GM19239 (cell line): ENCODE data around the gene PMEPA1.

Source experiments
- DNase-seq: peaks from one replicate; pipeline ENCODE4 v3.0.0; 2011; ENCODE audit warnings: low spot score; ENCODE audit not compliant: insufficient read length
- FAIRE-seq: peaks from 2 replicates; lab custom pipeline; 2011; peaks lifted over from hg19 to GRCh38; lab: Jason Lieb, UNC

The PMEPA1 gene

DNA sequence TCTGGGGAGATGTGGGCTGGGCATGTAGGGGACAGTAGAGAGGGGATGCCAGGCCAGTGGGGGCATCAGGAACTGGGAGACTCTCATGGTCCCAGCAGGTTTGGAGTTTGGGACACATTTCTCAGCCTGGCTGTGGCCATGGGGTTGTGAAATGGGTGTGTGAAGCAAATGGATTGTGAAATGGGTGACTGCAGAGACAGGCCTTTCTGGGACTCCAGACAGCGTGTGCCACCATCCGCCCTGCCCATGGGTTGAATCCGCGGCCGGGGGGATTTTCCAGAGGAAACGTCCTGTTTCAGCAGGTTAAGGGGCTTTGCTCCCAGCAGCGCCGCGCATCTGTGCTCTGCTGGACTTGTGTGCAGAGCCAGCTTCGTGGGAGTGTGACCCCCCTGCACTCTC is 3.7 kb upstream of the PMEPA1 start:
- FAIRE-seq (no peak), DNase-seq (no peak)

DNA sequence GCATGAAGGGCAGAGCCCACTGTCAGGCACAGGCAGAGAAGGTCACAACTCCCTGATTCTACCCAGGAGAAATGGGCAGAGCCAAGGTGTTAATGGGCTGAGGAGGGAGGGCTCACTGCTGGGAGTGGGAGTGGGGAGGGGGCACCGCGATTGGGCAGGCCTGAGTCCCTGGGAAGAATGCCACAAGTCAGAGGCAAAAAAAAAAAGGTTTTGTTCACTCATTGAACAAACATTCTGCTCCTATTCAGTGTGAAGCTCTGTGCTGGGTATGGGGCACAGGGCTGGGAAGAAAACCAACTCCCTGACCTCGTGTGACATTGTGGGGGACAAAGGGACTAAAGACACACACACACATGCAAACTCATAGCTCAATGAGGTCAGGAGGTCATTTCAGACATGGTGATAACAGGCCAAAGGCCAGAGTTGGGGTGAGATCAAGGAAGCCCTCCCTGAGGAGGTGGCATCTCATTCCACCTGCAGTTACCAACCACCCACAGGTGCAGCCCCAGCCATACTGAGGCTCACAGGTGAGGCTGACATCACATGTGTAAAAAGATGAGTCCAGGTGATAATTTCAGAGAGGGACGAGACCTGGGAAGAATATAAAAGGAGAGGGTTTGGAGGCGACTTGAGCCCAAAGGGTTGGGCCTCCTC is 3.2 kb upstream of the PMEPA1 start:
- FAIRE-seq: no peak

DNA sequence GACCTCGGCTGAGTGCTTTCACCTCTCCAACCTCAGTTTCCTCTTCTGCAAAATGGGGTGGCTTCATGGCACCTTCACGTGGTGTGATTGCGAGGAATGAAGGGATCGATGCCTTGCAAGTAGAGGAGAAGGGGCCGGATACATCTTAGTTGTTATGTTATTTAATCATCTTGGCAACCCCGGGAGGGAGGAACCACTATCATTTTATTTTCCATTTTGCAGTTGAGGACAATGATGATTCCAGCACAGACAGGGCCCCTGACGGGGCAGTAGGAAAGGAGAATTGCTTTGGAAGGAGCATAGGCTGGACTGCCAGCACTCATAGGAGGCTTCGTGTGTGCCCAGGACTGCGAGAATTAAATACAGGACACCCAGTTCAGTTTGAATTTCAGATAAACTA is 2.5 kb upstream of the PMEPA1 start:
- FAIRE-seq: no peak
- DNase-seq: no peak

More for the DNA sequence above, 3.2 kb upstream of the PMEPA1 start:
- DNase-seq: no peak

DNA sequence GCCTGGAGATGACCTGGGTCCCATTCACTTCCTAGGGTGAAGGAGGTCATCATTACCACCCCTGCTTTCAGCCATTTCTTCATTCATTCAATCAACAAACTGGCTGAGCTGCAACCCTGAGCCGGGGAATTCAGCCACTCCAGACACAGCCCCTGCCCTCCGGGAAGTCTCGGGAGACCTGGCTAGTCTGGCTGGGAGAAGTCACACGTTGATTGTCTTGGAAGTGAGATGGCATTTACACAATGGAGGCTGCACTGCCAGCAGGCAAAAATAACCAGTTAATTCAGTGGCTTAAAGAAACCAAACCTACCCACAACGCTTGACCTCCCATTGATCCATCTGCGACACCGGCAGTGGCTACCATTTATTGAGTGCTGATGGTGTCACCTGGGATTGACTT is 2.0 kb upstream of the PMEPA1 start:
- no peak for DNase-seq

DNA sequence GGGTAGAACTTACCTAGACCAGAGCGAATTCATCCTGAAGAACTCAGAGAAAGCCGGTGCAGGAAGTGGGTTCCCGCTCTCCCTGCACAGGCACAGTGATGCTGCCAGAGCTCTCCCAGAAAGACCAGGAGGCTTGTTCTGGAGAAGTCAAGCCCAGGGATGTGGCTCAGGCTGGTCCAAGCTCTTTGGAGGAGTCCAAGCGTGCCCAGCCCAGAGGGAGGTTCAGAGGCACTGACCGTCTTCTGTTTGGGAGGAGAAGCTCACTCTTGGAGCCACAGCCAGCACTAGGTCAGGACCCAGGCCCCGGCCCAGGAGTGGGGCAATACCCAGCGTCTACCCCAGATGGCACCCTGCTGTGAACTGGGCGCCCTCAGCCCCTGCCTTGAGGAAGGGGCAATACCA is 1.5 kb upstream of the PMEPA1 start:
- FAIRE-seq (no peak), DNase-seq (no peak)

More for the DNA sequence above, 2.0 kb upstream of the PMEPA1 start:
- FAIRE-seq: no peak

DNA sequence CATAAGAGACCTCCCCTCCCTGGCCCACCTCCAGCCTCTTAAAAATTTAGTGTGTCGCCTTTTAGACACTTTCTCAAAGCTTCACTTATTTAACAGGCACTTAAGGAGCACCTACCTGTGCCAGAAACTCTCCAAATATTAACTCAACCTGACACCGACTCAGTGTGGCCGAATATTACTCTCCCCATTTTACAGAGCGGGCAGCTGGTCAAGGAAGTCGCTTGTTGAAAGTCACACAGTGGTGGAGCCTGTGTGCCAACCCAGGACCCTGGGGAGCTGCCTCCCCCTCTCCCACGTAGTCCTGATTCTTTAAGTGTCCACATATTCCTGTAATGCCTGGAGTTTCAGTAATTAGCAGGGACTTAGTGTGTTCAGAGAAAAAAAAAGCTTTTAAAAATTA is 1.0 kb upstream of the PMEPA1 start:
- DNase-seq (no peak), FAIRE-seq (no peak)

DNA sequence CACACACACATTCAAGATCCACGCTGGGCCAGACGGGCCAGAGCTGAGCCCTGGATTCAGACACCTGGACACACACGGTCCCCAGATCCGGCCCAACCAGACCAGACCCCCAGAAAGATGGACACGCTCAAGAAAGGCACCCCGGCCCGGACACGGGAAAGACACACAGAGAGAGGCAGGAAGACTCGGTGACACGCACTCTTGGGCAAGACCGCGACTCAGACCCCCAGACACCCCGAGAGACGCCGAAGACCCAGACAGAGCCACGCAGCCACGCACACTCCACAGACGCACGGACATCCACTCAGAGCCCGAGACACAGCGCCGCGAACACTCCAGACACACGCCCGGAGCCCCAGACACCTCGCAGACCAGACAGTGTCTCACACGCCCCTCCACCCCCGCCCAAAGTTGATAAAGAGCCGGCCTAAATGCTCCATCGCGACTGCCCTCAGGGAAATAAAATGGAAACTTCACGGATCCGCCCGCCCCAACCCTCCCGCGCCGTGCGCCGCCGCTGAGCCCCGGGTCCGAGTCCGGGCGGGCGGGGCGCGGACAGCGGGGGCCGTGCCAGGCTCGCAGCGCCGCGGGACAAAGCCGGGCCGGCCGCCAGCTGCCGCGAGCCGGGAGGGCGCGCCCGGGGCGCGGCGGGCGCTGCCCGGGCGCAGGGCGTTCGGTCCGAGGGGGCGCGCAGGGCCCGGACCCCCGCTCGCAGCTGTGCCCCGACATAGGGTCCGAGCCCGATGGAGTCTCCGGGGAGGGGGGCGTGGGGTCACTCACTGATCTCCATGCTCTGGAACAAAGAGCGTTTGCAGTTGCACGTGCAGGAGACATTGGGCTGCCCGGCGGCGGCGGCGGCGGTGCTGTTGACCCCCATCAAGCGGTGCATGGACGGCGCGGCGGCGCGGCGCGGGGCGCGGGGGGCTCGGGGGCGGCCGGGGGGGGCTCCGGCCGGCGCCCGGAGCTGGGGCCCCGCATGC is 831 bp downstream of the PMEPA1 start:
- DNase-seq (no peak), FAIRE-seq (no peak)

DNA sequence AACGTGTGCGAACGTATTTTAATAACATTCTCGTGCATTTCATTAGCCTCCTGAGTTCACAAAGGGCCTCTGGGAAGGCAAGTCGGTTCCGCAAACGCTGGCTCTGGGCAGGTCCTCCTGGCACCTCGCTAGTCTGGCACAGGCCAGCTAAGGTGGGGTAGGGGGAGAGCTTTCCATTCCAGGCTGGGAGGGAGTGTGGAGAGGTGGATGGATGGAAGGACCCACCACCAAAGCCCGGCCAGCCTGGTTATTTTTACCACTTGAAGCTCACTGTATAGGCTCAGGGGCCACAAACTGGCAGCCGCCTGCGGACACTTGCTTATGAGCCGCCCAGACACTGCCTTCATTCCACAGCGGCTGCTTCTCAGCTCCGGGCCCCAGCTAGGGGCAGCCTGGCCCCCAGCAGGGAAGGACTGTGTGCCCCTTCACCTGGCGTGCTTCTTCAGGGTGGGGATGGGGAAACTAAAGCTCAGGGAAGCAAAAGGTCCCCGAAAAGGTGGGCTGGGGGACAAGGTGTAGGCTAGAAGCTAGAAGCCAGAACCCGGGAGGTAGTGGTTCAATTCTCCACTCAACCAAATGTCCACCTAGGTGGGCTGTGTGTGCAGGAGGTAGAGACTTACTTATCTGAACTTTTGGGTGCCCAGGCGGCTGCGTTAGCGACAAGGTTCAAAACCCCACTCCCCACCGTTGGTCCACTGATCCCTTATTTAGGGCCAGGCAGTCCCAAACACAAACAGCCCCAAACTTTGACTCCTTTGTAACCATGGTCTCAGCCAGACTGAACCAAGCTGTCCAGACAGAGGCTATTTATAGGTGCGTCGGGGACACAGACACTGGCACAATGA is 1.7 kb downstream of the PMEPA1 start:
- DNase-seq: no peak
- FAIRE-seq: no peak

DNA sequence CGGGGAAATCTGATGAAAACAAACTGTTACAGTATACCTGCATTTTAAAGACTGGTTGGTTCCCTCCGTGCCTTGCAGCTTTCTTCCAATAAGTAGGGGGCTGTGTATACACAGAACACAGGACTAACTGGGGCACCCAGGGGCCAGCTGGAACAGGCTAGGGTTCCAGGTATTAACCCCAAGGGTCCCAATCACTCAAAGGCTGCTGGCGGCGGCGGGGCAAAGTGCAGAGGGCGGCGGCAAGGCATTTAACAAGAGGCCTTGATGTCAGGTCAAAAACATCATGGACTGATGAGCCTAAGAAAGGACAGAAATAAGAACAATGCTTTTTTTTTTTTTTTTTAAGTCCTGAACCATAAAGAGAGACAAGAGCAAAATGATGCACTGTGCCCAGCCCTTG is 2.5 kb downstream of the PMEPA1 start:
- no peak for DNase-seq
- no peak for FAIRE-seq

DNA sequence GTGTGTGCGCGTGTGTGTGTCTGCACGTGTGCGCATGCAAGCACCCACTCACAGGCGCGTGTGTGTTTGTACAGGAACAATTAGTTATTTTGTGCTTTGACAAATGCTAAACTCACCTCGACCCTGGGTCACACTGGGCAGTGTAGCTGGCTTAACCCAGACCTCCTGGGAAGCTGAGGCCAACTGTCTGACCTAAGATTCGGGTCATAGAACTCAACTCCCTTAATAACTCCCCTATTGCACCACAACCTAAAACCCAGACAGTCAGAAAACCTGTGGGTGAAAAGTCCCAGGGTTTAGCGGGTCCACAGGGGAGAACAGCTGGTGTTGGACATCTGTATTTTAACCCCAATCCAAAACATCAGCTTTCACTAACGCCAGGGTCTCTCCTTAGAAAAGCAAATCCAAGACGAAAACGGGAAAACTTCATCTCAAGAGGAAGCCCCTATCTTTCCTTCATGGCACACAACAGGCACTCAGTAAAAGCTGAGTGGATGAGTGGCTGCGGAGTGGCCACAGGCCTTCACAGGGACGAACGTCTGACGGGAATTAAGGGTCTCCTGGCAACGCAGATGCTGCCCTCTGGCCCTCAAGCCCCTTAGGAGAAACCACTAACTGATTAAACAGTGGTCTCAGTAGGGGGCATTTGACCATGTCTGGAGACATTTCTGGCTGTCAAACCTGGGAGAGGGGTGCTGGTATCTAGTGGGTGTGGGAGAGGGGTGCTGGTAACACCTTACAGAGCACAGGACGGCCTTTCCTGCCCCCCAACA is 4.5 kb downstream of the PMEPA1 start:
- no peak for DNase-seq
- no peak for FAIRE-seq

DNA sequence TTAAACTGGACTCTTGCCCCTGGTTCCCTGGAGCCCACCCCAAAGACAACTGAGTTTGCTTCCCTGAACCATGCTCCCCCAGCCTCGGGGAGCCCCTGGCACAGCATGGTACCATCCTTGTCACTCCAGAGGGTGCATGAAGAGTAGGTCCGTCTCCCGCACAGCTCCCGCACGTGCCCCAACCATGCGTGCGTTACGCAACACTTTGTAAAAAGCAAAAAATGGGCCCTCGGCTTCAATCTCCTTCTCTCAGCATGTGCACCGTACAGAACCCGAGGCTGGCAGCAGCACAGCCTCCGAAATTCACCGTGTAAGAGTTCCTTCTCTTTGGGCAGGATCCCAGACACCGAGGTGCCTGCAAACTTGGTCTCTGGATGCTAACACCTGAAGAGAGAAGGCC is 5.6 kb downstream of the PMEPA1 start:
- FAIRE-seq (no peak), DNase-seq (no peak)

DNA sequence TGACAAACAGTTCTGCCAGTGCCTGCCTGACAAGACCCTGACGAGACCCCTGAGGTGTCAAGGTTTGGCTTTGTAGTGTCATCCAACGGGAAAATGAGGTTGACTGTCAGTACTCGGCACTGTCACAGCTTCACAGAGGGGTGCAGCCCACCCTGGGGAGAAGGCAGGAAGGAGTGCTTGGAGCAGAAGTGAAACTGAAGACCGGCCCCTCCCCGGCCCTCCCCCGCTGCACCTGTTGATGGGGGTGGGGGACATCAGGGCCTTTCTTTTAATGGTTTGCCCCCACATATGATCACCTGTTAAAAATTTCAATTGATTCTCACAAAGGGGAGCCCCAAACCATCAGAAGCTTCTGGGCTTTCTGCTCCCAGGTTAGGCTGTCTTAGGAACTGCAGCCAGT is 6.8 kb downstream of the PMEPA1 start:
- FAIRE-seq (no peak), DNase-seq (no peak)

DNA sequence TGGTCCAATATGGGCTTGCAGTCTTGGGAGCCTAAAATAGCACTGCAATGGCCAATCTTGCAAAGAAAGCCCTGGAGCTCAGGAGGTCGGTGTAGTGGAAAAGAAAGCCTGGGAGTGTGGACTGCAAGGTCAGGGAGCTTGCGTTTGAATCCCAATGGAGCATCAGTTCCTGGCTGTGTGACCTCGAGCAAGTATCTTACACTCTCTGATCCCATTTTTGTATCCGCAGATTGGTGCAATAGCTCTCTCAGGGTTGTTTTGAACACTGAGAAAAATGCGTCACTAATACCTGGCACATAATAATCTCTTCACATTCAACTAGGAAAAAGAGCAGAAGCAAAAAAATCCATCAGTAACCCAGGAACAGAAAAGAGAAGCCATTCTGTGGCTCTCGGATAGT is 7.3 kb downstream of the PMEPA1 start:
- DNase-seq (no peak), FAIRE-seq (no peak)

DNA sequence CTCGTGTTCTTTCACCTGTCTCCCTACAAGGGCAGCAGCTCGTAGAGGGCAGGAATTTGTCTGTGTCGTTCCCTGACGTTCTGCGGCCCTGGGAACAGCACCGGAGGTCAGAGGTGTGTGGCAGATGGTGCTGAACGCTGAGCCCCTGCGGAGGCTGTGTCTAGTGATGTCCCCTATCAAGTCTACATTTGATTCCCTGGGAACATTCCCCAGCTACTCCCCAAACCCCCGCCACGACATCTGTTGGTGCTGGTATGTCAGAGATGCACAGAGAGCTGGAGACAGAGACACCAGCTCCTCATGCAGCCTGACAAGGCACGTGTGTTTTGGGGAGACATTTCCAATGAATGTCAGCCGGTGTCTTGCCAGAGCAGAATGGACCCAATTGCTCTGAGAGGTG is 7.7 kb downstream of the PMEPA1 start:
- no peak for FAIRE-seq
- no peak for DNase-seq

DNA sequence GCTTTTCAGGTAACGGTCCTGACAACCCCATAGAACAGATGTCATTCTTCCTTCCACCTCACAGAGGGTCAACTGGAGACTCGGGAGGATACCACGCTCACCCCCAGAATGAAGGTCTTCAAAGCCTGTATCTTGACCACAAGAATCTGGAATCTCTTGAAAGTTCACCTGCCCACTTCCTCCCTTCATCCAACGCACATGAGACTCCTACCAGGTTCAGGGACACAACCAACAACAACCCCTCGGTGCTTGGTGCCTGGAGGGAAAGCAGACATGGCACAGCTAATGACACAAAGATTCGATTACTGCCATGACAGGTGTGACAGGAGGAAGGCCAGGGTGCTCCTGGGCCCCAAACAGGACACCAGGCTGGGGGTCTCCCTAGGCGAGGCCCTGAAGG is 8.2 kb downstream of the PMEPA1 start:
- DNase-seq: no peak
- FAIRE-seq: no peak

DNA sequence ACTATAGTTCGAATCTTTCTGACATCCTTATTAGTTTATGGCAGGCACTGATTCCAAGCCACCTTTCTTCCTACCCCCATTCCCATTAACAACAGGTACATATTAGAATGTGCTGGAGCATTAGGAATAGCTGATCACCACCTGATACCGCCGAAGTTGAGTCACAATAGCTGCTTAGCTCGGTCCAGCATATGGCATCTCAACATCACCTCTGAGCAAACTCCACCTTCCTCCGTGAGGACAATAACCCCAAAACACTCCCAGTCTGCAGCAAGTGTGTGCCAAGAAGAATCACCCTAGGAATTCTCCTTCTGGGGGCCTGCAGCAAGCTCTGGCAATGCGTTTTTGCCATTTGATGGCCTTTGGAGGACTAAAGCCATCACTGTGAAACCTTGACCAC is 8.7 kb downstream of the PMEPA1 start:
- FAIRE-seq: no peak
- no peak for DNase-seq

DNA sequence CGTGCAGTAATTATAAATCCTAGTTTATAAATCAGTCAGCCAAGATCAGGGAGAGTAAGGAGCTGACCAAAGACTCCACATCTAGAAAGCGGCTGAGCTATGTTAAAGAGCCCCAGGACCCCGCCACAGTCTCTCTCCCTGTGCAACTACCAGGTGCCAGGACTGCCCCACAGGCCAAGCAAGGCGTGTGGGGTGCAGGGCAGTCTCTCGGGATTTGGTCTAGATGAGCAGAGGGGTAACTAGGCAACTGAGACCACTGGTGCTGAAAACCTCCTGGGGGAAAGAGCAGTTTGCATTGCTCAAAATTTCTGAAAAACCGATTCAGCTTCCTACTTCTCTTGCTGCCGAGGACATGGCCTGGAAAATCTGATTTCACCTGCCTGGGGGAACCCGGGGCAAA is 10.4 kb downstream of the PMEPA1 start:
- no peak for DNase-seq
- no peak for FAIRE-seq

DNA sequence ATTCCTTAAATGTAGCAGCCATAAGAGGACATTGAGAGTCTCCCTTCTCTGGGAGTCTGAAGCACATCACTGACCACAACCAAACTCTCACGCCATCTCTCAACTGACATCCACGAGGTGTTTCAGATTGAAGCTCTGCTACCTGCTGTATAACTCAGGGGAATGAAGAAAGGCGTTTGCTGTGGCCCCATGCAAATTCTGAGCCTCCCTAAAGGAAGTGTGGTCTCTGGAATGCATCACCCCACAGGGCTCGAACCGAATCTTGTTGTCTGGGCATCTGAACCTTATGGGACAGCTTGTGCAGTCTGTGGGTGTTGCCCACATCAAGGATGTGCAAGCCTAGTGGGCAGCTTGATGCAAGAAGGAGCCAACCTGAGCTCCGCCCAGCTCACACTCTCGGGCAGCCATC is 10.9 kb downstream of the PMEPA1 start:
- DNase-seq (no peak), FAIRE-seq (no peak)

DNA sequence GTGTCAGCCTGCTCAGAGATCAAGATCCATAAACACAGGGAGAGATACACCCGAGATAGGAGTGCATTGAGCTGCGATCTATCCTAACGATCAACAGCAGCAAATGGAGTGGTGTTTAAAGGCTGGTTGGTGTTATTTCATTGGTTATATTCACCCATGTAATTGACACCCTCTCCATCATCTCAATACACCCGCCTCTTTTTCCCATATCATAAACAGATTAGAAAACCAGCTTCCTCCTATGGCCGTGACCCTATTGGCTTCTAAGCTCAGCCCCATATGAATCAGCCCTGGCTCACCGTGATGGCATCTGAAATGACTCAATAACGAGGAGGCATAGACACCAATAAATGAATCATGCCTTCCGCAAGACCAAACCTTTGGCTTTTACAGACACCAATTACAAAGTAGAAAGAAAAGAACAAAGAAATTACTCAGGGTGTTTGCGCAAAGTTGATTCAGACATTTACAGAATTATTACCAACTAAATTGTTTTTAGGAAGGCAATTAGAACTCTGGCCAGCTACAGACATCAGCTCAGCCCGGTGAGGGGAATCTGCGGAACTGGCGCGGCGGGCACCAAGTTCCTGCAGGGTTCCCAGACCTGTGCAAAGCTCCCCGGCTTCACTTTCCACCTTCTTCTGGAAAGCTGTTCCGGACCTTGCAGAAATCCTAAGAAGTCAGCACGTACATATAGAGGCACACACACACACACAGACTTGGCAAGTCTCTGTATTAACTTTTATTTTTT is 11.5 kb downstream of the PMEPA1 start:
- no peak for DNase-seq
- FAIRE-seq: no peak
